22Rv1 (cell line): ENCODE measurements around the gene ANKIB1.
"Not testable (repeated sequence)": the region's sequence is repeated elsewhere in the genome, so short reads cannot be mapped to it uniquely, and the experiment has no call there.

Experiments used
- H3K27ac ChIP-seq: fragments of 450-650 bp; 2 replicates; pipeline ENCODE4 v1.5.1; 2017
- CTCF ChIP-seq: fragments of 450-650 bp; IDR thresholded peaks from 2 replicates; pipeline ENCODE4 v1.5.1; 2017; ENCODE audit warnings: mild to moderate bottlenecking
- ZFX ChIP-seq: fragments of 450-650 bp; IDR thresholded peaks from 2 replicates; pipeline ENCODE4 v1.6.1; 2017; ENCODE audit warnings: antibody characterized with exemption, borderline replicate concordance

ANKIB1 gene

GRCh38 chr7:92340016-92340415 lies 94.2 kb downstream of the ANKIB1 start:
- no peak for TF ChIP-seq ZFX
- TF ChIP-seq CTCF: no peak
- no peak overlapping the region for H3K27ac ChIP-seq

DNA sequence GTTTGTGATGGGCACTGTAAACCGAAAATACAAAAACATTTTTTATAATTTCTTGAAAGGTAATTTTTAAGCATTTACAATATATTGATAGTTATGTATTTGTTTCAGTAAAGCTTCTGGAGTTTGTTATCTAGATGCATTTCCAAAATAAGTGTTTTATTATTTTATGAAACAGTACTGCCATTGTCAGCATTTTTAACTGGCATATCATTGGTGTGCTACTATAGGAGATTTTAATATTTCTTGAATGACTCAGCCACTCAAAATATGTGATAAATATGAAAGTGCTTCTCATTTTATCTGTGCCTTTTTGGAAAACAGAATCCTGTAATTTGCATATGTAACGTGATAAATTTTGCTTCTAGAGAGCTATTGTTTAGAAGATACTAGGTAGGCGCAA lies 97.9 kb downstream of the ANKIB1 start:
- H3K27ac ChIP-seq: no peak overlapping the region
- TF ChIP-seq CTCF (no peak), ZFX (no peak)

- H3K27ac ChIP-seq: no peak overlapping the region
- TF ChIP-seq CTCF (no peak), ZFX (no peak)
These were observed 106.2 kb downstream of the ANKIB1 start for GRCh38 chr7:92352009-92352408.

DNA sequence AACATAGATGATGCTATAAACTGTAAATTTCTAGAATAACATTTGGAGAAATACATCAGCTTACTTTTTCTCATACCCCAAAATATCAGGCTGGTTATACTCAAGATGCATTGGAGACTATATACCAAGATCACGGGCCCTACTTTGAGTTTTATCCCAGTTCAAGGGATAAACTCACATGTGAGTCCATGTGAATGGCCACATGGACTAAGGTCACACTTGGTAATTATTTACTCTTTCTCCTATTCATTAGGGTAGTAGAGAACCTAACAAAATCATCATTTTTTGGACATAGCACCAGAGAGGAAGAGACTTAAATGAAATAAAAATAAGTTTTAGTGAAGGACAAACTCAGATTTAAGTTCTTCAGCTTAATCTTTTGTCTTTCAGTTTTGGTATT lies 108.4 kb downstream of the ANKIB1 start:
- no peak for TF ChIP-seq ZFX
- no peak for TF ChIP-seq CTCF
- no peak overlapping the region for H3K27ac ChIP-seq

DNA sequence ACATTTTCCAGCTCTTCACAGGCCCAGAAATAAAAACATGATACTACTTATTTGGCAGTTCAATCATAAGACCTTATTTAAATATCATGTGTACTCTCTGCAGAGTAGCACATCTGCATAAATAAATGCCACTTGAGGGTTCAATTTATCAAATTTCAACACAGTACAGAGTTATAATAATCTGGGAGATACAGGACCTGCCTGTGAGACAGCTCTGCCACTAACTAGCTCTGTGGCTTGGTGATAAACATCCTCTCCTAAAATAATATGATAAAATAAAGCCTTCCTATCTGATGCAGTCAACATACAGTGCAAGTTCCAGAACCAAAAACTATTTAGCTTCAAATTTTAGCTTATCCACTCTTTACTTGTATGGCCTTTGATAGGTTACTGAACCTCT lies 110.6 kb downstream of the ANKIB1 start:
- no peak for TF ChIP-seq CTCF
- TF ChIP-seq ZFX: no peak
- H3K27ac ChIP-seq: no peak overlapping the region

DNA sequence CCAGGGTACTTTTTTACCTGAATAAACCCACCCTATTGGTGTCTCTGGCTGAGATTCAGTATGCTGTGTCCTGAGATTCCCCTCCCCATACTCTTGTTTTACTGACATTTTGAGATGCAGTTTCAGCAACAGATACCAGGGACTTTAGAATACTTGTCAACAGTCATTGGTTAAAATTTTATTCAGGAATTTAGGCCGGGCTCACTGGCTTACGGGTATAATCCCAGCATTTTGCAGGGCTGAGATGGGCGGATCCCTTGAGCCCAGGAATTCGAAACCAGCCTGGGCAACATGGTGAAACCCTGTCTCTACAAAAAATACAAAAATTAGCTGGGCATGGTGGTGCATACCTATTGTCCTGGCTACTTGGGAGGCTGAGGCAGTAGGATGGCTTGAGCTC lies 111.5 kb downstream of the ANKIB1 start:
- H3K27ac ChIP-seq: no peak overlapping the region
- TF ChIP-seq CTCF: no peak
- TF ChIP-seq ZFX: no peak

- not testable (repeated sequence) for H3K27ac ChIP-seq
These were observed 113.4 kb downstream of the ANKIB1 start for GRCh38 chr7:92359179-92359578.

DNA sequence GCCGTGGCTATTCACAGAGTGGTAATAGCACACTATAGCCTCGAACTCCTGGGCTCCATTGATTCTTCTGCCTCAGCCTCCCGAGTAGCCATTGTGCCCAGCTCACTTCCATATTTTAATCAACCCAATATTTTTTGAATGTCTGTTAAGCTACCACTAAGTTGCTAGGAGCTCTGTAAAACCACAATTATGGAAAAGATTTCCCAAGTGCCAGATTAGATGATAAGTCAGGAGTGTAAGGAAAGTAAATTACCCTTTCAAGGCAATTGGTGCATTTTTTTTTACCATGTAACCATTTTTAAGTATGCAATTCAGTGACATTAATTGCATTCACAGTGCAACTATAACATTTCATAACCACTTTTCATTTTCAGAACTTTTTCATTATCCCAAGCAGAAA lies 114.0 kb downstream of the ANKIB1 start:
- no peak for TF ChIP-seq ZFX
- no peak for TF ChIP-seq CTCF
- no peak overlapping the region for H3K27ac ChIP-seq
